HG03175 (cell line): Measurements from ENCODE around the gene BBOX1.

ENCODE experiments used
- ATAC-seq: cut with Tn5 transposase; IDR thresholded peaks from one replicate; pipeline ENCODE4 v1.9.1; 2021; ENCODE audit warnings: mild to moderate bottlenecking, moderate library complexity; ENCODE audit not compliant: unreplicated experiment

The BBOX1 gene

GRCh38 chr11:27025312-27025955 is 15.2 kb upstream of the BBOX1 start:
- no peak for ATAC-seq

- ATAC-seq, result no peak
Measured at GRCh38 chr11:27025957-27026733, 14.5 kb upstream of the BBOX1 start.

- ATAC-seq, result no peak
Measured at GRCh38 chr11:27028561-27028965, 12.1 kb upstream of the BBOX1 start.

DNA sequence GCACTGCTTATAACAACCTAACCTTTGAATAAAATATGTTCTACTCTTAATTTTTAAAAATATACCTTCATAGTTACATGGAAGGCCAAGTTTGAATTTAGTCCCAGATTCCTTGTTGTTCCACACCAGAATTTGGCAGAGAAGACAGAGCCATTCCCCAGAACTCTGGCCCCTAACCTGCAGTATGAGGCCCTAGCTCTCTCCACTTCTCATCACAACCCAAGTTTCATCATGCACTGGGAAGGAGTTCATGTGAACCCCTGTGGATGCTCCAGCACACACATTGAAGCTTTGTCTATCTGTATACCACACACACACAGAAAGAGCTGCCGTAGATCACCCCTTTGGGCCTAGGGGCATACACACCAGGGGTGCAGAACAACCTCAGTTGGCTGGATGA is 10.6 kb upstream of the BBOX1 start:
- no peak for ATAC-seq

DNA sequence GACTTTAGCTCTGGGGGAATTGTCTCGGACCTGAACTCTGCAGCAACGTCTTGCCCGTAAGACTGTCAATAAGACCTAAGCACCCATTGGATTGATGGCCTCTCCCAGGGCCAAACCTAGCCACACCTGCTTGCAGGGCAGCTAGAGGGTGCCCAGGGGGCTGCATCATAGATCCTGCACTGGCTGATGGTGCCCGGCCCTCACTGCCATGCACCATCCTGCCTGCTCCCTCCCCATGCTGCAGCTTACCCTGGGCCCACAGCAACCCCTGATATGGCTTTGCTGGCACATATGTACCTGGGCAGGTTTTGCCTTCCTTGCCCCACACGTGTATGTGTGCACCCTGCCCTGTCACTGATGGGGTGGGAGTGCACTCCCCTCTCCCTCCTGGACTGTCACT is 8.9 kb upstream of the BBOX1 start:
- ATAC-seq, result no peak

GRCh38 chr11:27039873-27040272 is 742 bp upstream of the BBOX1 start:
- ATAC-seq, result no peak

DNA sequence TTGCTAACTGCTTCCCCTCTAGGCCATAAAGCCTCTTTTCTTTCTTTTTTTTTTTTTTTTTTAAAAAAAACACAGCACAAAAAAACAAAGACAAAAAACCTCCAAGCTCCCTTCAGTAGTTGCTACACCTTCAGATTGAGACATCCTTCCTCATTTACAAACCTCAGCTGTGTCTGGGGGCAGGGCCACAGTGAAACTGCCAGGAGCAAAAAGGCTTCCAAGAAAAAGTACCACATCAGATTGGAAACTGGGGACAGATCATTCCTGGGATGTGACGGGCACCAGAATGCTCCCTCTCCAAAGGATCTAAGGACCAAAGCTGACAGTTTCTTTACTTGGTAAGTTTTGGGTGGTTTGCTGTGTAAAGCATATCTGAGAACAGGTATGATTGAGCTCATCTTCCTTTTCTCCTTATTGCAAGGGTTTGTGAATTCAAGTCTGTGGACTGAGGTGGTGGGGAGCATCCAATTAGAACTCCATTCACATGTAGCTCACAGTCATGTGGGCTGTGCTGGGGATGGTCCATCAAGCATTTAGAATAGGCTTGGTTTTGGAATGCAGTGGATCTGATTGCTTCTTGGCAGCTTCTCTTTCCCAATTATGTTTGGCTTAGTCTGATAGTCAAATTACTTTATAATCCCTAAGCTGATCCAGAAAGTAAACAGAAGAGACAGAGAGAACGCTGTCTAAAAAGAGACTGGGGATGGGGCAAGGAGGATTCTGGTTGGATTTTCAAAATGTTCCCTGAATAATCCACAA is 705 bp downstream of the BBOX1 start:
- ATAC-seq, result no peak

- ATAC-seq, result no peak
Measured at GRCh38 chr11:27046956-27047355, 6.3 kb downstream of the BBOX1 start.

GRCh38 chr11:27052668-27053067 is 12.1 kb downstream of the BBOX1 start:
- no peak for ATAC-seq

DNA sequence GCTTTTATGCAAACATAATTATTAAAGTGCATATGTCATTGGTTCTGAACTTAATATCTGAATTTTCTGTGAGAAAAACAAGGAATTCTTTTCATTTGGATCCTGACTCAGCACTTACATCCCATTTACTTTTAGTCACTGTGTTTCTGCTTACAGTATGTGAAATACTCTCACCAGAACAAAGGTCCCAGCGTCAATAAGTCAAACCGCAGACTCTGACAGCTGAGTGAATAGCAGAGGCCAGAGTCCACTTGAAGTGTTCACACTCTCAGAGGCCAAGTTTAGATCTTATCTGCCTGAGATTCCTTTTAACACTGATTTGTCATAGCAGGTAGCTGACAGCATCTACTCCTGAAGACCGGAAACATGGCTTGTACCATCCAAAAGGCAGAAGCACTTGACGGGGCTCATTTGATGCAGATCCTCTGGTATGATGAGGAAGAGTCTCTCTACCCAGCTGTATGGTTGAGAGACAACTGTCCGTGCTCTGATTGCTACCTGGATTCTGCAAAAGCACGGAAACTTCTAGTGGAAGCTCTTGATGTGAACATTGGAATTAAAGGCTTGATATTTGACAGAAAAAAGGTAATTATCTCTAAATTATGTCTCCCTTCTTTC is 14.6 kb downstream of the BBOX1 start:
- ATAC-seq, result no peak

DNA sequence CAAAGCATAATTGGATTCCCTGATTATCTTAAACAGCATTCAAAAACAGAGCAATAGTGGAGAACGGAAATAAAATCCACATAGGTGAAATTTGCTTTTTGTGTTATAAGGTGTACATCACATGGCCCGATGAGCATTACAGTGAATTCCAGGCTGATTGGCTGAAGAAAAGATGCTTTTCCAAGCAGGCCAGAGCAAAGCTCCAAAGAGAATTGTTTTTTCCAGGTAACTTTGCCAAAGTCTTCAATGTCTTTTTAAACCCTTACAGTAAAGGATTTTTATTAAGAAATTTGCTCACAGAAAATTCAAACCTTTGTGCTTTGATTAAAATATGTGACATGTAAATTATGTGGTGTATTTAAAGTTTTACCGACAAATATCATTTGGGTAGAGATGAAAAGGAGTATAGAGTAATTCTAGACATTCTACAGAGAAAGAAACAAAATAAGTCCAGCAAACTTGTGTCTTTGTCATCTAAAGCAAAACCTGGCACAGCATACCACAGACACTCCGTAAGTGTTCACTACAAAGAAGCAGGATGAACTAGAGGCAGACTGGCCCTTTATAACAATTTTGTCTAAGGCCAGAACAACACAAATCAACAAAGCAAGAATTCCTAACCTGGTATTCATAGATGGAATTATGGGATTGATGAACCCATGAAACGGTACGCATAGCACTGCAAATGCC is 16.6 kb downstream of the BBOX1 start:
- ATAC-seq, result no peak

DNA sequence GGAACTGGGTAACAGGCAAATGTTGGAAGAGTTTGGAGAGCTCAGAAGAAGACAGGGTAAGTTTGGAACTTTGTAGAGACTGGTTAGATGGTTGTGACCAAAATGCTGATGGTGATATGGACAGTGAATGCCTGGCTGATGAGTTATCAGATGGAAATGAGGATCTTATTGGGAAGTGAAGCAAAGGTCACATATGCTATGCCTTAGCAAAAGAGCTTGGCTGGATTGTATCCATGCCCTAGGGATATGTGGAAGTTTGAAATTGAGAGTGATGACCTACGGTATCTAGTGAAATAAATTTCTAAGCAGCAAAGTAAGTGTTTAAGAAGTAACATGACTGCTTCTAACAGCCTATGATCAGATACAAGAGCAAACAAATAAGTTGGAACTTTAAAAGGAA is 17.8 kb downstream of the BBOX1 start:
- ATAC-seq, result no peak

- ATAC-seq, result no peak
Measured at GRCh38 chr11:27059431-27059830, 18.8 kb downstream of the BBOX1 start.

GRCh38 chr11:27060816-27061460 is 20.3 kb downstream of the BBOX1 start:
- no peak for ATAC-seq

GRCh38 chr11:27061461-27061821 is 20.8 kb downstream of the BBOX1 start:
- ATAC-seq, result no peak

GRCh38 chr11:27064086-27064485 is 23.5 kb downstream of the BBOX1 start:
- no peak for ATAC-seq

GRCh38 chr11:27075192-27075591 is 34.6 kb downstream of the BBOX1 start:
- no peak for ATAC-seq

- ATAC-seq, result no peak
Measured at GRCh38 chr11:27075655-27076054, 35.0 kb downstream of the BBOX1 start.

DNA sequence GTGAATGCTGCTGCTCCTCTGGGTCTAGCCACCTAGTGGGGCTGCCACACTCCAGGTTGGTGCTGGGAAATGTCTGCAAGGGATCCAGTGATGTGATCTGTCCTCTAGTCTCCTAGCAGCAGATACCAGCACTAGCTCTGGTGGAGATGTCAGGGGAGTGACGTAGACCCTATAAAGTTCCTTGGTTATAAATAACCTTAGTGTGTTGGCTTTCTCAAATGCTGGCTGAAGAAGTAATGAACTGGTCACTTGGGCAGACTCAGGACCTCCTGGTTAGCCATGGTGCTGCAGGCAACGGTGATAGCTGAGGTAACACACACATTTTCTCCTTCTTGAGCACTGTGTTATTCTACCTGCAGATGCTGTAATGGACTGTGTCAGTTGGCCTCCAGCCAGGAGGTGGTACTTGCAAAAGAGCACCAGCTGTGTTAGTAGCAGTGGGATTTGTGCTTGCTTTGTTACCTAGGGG is 35.5 kb downstream of the BBOX1 start:
- no peak for ATAC-seq

DNA sequence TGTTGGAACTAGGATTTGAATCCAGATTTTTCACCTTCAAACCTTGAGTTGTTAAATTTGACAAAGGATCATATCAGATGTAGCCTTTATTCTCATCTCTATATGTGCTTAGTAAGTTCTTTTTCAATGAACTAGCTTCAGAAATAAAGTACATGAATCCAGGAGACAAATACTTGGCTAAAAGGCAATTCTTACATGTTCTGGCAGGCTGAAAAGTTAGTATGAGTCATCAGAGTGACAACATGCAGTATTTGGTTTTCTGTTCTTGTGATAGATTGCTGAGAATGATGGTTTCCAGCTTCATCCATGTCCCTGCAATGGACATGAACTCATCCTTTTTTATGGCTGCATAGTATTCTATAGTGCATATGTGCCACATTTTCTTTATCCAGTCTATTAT is 40.4 kb downstream of the BBOX1 start:
- ATAC-seq, result no peak
